Hepatocyte (in vitro differentiated cells): ENCODE data around the gene KRTAP10-5.

Source experiments
- EZH2 ChIP-seq: fragments of 200-600 bp; sonication (generic); IDR thresholded peaks from 2 replicates; pipeline ENCODE4 v1.6.1; 2016; ENCODE audit warnings: antibody characterized with exemption, mild to moderate bottlenecking, borderline replicate concordance
- EZH2phosphoT487 ChIP-seq: fragments of 200-600 bp; sonication (generic); IDR thresholded peaks from one replicate; pipeline ENCODE4 v1.6.1; 2018; ENCODE audit warnings: antibody characterized with exemption, mild to moderate bottlenecking, low read depth, moderate library complexity; ENCODE audit not compliant: unreplicated experiment, severe bottlenecking
- TF ChIP-seq, protein P1 (sequence below): fragments of 200-600 bp; sonication (generic); IDR thresholded peaks from 2 replicates; pipeline ENCODE4 v1.5.1; 2016; ENCODE audit warnings: antibody characterized with exemption, mild to moderate bottlenecking; ENCODE audit not compliant: poor library complexity

DNA sequence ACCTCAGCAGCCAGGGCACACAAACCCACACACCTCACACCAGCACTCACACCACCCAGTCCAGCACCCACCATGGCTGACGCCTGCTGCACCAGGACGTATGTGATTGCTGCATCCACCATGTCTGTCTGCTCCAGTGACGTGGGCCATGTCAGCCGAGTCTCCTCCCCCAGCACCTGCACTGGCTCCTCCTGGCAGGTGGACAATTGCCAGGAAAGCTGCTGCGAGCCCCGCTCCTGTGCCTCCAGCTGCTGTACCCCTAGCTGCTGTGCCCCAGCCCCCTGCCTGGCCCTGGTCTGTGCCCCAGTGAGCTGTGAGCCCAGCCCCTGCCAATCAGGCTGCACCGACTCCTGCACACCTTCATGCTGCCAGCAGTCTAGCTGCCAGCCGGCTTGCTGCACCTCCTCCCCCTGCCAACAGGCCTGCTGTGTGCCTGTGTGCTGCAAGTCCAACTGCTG is 31.7 kb upstream of the KRTAP10-5 start, which contains the start of gene KRTAP10-8:
- TF ChIP-seq, protein P1, sequence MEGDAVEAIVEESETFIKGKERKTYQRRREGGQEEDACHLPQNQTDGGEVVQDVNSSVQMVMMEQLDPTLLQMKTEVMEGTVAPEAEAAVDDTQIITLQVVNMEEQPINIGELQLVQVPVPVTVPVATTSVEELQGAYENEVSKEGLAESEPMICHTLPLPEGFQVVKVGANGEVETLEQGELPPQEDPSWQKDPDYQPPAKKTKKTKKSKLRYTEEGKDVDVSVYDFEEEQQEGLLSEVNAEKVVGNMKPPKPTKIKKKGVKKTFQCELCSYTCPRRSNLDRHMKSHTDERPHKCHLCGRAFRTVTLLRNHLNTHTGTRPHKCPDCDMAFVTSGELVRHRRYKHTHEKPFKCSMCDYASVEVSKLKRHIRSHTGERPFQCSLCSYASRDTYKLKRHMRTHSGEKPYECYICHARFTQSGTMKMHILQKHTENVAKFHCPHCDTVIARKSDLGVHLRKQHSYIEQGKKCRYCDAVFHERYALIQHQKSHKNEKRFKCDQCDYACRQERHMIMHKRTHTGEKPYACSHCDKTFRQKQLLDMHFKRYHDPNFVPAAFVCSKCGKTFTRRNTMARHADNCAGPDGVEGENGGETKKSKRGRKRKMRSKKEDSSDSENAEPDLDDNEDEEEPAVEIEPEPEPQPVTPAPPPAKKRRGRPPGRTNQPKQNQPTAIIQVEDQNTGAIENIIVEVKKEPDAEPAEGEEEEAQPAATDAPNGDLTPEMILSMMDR: no peak
- no peak for TF ChIP-seq EZH2
- TF ChIP-seq EZH2phosphoT487: no peak
